Liver (tissue), 9 donors: ENCODE results near the gene TNS3. TPM values are rescaled to one million over a fixed set of nuclear protein-coding genes. Genes with fewer than 3 reads are reported as not detected.

Experiments
- DNase-seq: peaks from one replicate; pipeline ENCODE4 v3.0.0-alpha.2; 2017; ENCODE audit warnings: low spot score
- H3K27ac ChIP-seq, 2 donors: one replicate each; pipeline ENCODE4 v1.7.0; 2013; ENCODE audit warnings: inconsistent platforms in 2 of 2, low read length in 2 of 2, control low read depth in 1 of 2, low read depth in 1 of 2, mild to moderate bottlenecking in 1 of 2
- H3K27me3 ChIP-seq, 4 donors: one replicate each; pipeline versions ENCODE4 v1.6.1 to v1.7.0; 2013; ENCODE audit warnings: low read length in 3 of 4, inconsistent platforms in 1 of 4, mild to moderate bottlenecking in 1 of 4, moderate library complexity in 1 of 4; ENCODE audit not compliant: control insufficient read depth in 4 of 4, insufficient read depth in 4 of 4
- H3K36me3 ChIP-seq, 4 donors: one replicate each; pipeline versions ENCODE4 v1.6.1 to v1.7.0; 2013; ENCODE audit warnings: low read length in 3 of 4, mild to moderate bottlenecking in 3 of 4, low read depth in 1 of 4, moderate library complexity in 1 of 4; ENCODE audit not compliant: control insufficient read depth in 4 of 4, insufficient read depth in 3 of 4
- H3K4me1 ChIP-seq, 4 donors: one replicate each; pipeline versions ENCODE4 v1.6.1 to v1.7.0; 2013; ENCODE audit warnings: low read length in 3 of 4, mild to moderate bottlenecking in 3 of 4, moderate library complexity in 1 of 4; ENCODE audit not compliant: control insufficient read depth in 4 of 4, insufficient read depth in 4 of 4
- H3K4me3 ChIP-seq, 3 donors: one replicate each; pipeline versions ENCODE4 v1.6.1 to v1.7.0; 2013; ENCODE audit warnings: low read length in 3 of 3, control low read depth in 1 of 3, low read depth in 1 of 3, mild to moderate bottlenecking in 1 of 3
- H3K9ac ChIP-seq, 2 donors: one replicate each; pipeline ENCODE4 v1.7.0; 2013; ENCODE audit warnings: low read length in 2 of 2, mild to moderate bottlenecking in 2 of 2, moderate library complexity in 2 of 2, control low read depth in 1 of 2, low read depth in 1 of 2
- H3K9me3 ChIP-seq, 4 donors: one replicate each; pipeline versions ENCODE4 v1.6.1 to v1.7.0; 2013; ENCODE audit warnings: low read length in 3 of 4; ENCODE audit not compliant: control insufficient read depth in 4 of 4
- CTCF ChIP-seq: fragments of 150-350 bp; IDR thresholded peaks from 2 replicates; pipeline ENCODE4 v1.5.1; 2017; ENCODE audit warnings: improper control_type of control experiment, low read depth, low read length; ENCODE audit not compliant: missing input control
- FOXA1 ChIP-seq: IDR thresholded peaks from 2 replicates; pipeline ENCODE4 v1.6.1; 2016; ENCODE audit warnings: antibody characterized with exemption
- FOXA2 ChIP-seq: IDR thresholded peaks from 2 replicates; pipeline ENCODE4 v1.6.1; 2016; ENCODE audit warnings: antibody characterized with exemption
- GABPA ChIP-seq, 2 donors: IDR thresholded peaks in 1 of 2; conservative IDR thresholded peaks in 1 of 2; 2 replicates each; pipeline ENCODE4 v1.6.1; 2016; ENCODE audit warnings: antibody characterized with exemption in 2 of 2, mild to moderate bottlenecking in 1 of 2, moderate library complexity in 1 of 2
- HNF4A ChIP-seq, 2 donors: conservative IDR thresholded peaks; 2 replicates each; pipeline ENCODE4 v1.6.1; 2016; ENCODE audit warnings: antibody characterized with exemption in 2 of 2, mild to moderate bottlenecking in 2 of 2
- JUND ChIP-seq, 2 donors: IDR thresholded peaks; 2 replicates each; pipeline ENCODE4 v1.6.1; 2016; ENCODE audit warnings: antibody characterized with exemption in 2 of 2
- NR2F2 ChIP-seq: IDR thresholded peaks from 2 replicates; pipeline ENCODE4 v1.6.1; 2016; ENCODE audit warnings: antibody characterized with exemption
- RAD21 ChIP-seq, 2 donors: IDR thresholded peaks; 2 replicates each; pipeline ENCODE4 v1.6.1; 2016; ENCODE audit warnings: antibody characterized with exemption in 2 of 2, mild to moderate bottlenecking in 2 of 2
- RXRA ChIP-seq, 2 donors: IDR thresholded peaks; 2 replicates each; pipeline ENCODE4 v1.6.1; 2017 to 2018; ENCODE audit warnings: antibody characterized with exemption in 2 of 2, mild to moderate bottlenecking in 1 of 2
- TAF1 ChIP-seq: conservative IDR thresholded peaks from 2 replicates; pipeline ENCODE4 v1.6.1; 2016; ENCODE audit warnings: antibody characterized with exemption, mild to moderate bottlenecking
- WGBS: extraction: QIAGEN DNeasy Blood & Tissue Kit; methylation state at CpG from one replicate; pipeline ENCODE4 v1.1.7; 2013; 5-methylcytosine and 5-hydroxymethylcytosine counted together
- polyA plus RNA-seq, 2 donors: library from polyadenylated mRNA; stranded (reverse) in 1 of 2; unstranded in 1 of 2; fragments of 200-250 nt in 1 of 2; fragments of >200 nt in 1 of 2; fragmentation: Nextera tagmentation in 1 of 2; extraction: Ambion mirVana in 1 of 2; gene quantifications; one replicate each; pipeline versions ENCODE4 v1.2.1 to v1.2.3, GENCODE V29; 2013 to 2015
- total RNA-seq, 2 donors: library from RNA; depleted of rRNA; stranded (reverse); fragments of >200 nt; gene quantifications; one replicate each; pipeline ENCODE4 v1.2.3, GENCODE V29; 2014
- donor health status: healthy.
- donor health status: healthy.
- donor health status: healthy.
- donor health status: healthy.
- donor health status: healthy.

Gene TNS3
- total and polyA plus RNA-seq, 4 donors = 16.8 to 100 (median 29.5) TPM

GRCh38 chr7:47496666-47497065, 85.2 kb downstream of the TNS3 start:
- no peak for DNase-seq
- Histone ChIP-seq H3K4me3 (no peak overlapping the region), H3K4me1 (peaks cover 23 to 59% (median 46%) of the 10 kb centered on the region in 4 donors), H3K9ac (no peak overlapping the region), H3K9me3 (no peaks in the 10 kb centered on the region), H3K36me3 (no peaks in the 10 kb centered on the region), H3K27ac (peak overlapping the region; percentile 60 to 94), H3K27me3 (no peaks in the 10 kb centered on the region)
- WGBS = 32% methylated on average over 7 of the region's 7 CpGs
- TF ChIP-seq RXRA (IDR thresholded peaks at IDR 0.05) (peak in 1 of 2 donors; percentile 62), CTCF (no peak)

GRCh38 chr7:47496056-47496665, 85.8 kb downstream of the TNS3 start:
- no peaks in the 10 kb centered on the region for H3K27me3 ChIP-seq
- H3K9ac ChIP-seq = no peak overlapping the region
- peaks cover 23 to 54% (median 44%) of the 10 kb centered on the region in 4 donors for H3K4me1 ChIP-seq
- H3K4me3 ChIP-seq = no peak overlapping the region
- peak overlapping the region; percentile 60 to 94 for H3K27ac ChIP-seq
- 53% methylated on average over 11 of the region's 11 CpGs for WGBS
- H3K36me3 ChIP-seq = no peaks in the 10 kb centered on the region
- no peaks in the 10 kb centered on the region for H3K9me3 ChIP-seq
- DNase-seq = no peak
- TF ChIP-seq FOXA1 (no peak), HNF4A (conservative IDR thresholded peaks at IDR 0.05) (no peak), FOXA2 (no peak), RXRA (IDR thresholded peaks at IDR 0.05) (no peak), NR2F2 (no peak), TAF1 (no peak)

GRCh38 chr7:47493976-47494911, 87.7 kb downstream of the TNS3 start:
- 67% methylated on average over 14 of the region's 14 CpGs for WGBS
- Histone ChIP-seq H3K9ac (no peak overlapping the region), H3K27ac (peak overlapping the region; percentile 18 to 60), H3K9me3 (no peaks in the 10 kb centered on the region), H3K36me3 (no peaks in the 10 kb centered on the region), H3K27me3 (no peaks in the 10 kb centered on the region), H3K4me3 (no peak overlapping the region), H3K4me1 (peaks cover 16 to 39% (median 30%) of the 10 kb centered on the region in 4 donors)
- TF ChIP-seq RAD21 (IDR thresholded peaks at IDR 0.05) = peak in 1 of 2 donors; percentile 23
- no peak for TF ChIP-seq GABPA (IDR thresholded peaks at IDR 0.05 in 1 of 2, conservative IDR thresholded peaks at IDR 0.05 in 1 of 2)
- TF ChIP-seq JUND (IDR thresholded peaks at IDR 0.05) = no peak
- DNase-seq = no peak
